GM19468 (cell line): ENCODE results near the gene CNNM4.

ENCODE experiments used
- ATAC-seq: cut with Tn5 transposase; IDR thresholded peaks from one replicate; pipeline ENCODE4 v1.9.1; 2021; ENCODE audit warnings: mild to moderate bottlenecking, moderate library complexity, moderate number of reproducible peaks; ENCODE audit not compliant: unreplicated experiment; ENCODE audit errors: extremely low read depth

Gene CNNM4

DNA sequence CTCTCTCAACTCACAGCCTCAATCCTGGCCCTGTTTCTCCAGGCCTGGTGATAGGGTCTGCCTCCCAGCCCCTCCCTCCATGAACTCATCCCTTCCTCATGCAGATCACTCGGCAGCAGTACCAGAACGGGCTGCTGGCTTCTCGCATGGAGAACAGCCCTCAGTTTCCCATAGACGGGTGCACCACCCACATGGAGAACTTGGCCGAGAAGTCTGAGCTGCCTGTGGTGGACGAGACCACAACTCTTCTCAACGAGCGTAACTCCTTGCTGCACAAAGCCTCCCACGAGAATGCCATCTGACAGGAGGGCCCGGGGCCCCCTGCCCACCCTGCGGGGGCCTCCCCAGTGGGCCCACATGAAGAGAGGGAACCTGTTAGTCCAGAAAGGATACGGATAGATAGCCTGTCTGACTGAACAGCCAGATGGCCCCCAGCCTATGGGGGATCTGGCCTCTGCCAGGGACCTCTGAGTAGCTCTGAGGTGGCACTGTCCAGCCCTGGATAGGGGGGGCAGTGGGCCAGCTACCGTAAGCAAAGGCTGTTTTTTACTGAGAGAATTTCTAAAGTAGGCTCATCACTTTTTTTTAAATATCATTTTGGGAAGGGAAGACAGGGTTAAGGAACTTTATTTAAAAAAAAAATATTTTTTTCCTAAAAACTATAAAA lies 48.6 kb downstream of the CNNM4 start:
- no peak for ATAC-seq

DNA sequence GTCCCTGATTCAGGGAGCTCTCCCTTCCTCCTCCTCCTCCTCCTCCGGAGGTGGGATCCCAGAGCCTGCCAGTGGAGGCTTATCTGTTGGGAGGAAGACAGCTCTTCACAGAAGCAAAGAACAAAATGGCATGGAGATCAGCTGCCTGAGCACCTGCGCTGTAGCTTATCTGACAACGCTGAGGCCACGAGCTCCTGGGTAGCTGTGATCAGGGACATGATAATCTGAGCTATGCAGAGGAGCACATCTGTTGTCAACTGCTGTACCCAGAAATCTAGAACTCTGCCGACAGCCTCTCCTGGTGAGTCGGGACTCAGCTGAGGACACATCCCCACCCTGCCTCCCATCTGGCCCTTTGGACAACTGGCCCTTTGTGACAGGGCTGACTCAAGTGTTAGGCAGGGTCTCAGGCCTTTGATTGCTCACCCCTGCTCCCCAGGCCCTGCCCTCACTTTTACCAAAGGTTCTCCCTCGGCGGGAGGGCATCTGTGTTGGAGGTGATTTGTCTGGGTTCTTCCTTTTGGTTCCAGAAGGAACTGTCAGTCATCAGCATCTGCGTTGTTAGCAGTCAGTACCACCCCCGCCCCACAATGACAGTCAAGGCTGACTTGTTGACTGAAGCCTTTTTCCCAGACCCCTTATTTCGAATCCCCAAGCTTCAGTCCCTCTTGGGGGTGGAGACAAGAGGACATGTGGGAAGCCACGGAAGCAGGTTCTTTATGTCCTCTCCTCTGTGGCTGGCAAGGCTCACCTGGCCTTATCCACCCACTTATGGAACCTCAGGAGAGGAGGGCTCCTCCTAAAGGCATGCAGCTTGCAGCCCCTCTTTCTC lies 49.5 kb downstream of the CNNM4 start:
- ATAC-seq, result no peak

DNA sequence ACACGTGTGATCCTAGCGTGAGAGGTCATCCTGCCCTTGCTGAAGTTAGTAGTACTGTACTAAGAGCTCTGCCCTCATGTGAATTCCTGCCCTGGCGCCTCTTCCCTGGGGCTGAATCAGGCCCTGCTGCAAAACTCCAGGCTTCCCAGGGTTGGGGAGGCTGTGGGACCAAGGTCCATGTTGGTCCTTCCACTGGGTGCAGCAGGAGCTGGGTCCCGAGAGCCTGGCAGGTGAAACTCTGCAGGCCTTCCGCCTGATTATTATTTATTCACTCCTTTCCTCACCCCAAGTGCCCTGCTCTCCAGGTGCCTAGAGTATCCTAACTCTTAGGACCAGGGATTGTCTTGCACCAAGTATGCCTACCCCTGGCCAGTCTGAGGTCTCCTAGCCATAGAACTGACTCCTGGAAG lies 50.1 kb downstream of the CNNM4 start:
- no peak for ATAC-seq

DNA sequence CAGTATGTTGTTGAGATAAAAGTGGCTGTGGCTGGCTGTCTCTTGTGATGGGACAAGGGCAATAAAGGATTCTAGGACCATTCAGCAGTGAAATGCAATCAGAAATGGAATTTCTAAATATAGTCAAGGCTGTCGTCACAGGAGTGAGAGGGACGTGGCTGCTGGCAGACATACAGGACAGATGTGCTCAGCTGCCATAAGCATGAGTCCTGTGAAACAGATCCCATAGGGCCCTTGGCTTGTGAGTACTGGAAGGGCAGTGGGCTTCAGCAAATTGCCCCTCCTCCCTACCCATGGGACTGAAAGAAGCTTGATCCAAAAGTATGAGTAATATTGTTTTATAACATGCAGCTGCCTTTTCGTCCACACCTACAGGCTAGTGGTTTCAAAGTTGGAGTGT lies 51.2 kb downstream of the CNNM4 start:
- ATAC-seq, result no peak

DNA sequence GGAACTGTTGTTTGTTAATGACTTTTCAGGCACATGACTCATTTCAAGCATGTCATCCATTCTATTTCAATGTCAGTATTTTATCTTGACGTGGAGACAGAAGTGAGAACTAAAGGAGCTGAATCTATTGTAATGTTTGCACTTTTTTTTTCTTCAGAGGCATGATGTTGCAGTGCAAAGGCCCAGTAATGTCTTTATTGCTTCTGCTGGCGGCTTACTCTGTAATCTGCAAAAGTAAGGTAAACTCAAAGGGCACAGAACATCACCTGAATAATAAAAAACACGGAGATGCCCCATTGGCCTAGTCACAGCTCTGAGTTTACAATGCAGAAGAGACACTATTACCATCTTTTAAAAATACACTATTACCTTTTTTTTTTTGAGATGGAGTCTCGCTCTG lies 53.0 kb downstream of the CNNM4 start:
- ATAC-seq, result no peak

DNA sequence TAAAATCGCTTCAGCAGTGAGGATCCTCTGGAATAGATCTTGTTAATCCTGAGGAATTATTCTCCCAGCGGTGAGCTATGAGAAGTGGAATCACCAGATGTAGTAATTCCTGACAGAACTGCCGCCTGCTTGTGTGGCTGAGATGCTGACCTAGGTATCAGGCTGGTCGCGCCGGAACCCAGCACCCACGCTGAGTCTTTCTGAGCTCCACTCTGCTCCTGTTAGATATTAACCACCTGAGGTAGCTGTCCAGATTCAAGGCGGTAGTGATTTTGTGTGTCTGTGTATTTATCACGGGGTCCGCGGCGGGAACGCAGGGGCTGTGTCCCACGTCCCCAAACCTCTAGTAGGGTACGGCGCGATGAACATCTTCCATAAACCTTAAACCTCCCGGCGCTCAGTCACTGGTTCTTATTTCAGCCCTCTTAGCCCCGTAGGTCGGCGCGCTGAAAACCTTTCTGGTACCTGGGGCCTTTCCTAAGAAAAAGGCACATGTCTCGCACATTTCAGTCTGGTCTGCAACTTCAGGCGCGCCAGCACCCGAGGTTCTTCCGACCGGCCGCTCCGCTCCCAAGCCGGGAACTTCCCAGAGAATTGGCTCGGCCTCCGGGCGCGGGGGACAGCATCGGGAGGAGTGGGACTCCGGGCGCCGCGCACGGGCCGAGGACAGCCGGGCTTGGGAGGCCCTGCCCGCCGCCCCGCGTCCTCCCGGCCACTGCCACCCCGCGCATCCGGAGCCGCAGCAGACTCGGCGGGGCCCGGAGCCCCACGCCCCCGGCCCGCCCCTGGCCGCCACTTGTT lies 54.8 kb downstream of the CNNM4 start:
- ATAC-seq, result no peak

DNA sequence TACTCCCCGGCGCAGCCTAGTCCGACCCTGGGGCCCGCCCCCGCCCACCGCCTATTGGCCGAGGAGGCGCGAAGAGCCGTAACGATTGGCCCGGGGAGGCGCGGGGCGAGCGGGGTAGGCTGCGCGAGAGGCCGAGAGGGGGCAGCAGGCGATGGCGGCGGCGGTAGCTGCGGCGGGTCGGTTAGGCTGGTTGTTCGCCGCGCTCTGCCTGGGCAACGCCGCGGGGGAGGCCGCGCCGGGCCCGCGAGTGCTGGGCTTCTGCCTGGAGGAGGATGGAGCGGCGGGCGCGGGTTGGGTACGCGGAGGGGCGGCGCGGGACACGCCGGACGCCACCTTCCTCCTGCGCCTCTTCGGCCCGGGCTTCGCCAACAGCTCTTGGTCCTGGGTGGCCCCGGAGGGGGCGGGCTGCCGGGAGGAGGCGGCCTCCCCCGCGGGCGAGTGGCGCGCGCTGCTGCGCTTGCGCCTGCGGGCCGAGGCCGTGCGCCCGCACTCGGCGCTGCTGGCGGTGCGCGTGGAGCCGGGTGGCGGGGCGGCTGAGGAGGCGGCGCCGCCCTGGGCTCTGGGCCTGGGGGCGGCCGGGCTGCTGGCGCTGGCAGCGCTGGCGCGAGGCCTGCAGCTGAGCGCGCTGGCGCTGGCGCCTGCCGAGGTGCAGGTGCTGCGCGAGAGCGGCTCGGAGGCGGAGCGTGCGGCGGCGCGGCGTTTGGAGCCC lies 55.6 kb downstream of the CNNM4 start, which contains the start of gene CNNM3:
Gene CNNM3, plus strand, starts transcription at position 142 of the 709 bp plus-strand sequence. Its CDS starts 10 bp downstream, at position 152.
- peak; percentile 65 for ATAC-seq

DNA sequence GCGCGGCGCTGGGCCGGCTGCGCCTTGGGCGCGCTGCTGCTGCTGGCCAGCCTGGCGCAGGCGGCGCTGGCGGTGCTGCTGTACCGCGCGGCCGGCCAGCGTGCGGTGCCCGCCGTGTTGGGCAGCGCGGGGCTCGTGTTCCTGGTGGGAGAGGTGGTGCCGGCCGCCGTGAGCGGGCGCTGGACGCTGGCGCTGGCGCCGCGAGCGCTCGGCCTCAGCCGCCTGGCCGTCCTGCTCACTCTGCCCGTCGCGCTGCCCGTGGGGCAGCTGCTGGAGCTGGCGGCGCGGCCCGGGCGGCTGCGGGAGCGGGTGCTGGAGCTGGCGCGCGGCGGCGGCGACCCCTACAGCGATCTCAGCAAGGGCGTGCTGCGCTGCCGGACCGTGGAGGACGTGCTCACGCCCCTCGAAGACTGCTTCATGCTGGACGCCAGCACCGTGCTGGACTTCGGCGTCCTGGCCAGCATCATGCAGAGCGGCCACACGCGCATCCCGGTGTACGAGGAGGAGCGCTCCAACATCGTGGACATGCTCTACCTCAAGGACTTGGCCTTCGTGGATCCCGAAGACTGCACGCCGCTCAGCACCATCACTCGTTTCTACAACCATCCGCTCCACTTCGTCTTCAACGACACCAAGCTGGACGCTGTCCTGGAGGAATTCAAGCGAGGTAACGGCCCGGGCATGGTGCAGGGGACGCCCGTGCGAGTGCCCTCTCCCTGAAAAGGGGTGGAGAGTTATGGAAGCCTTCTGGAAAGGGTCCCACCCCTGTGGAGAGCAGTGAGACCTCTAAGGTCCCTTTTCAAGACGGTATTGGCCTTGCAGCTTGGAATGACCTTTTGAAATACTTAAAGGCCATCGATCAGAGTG lies 56.4 kb downstream of the CNNM4 start:
- peak; percentile 0 for ATAC-seq

DNA sequence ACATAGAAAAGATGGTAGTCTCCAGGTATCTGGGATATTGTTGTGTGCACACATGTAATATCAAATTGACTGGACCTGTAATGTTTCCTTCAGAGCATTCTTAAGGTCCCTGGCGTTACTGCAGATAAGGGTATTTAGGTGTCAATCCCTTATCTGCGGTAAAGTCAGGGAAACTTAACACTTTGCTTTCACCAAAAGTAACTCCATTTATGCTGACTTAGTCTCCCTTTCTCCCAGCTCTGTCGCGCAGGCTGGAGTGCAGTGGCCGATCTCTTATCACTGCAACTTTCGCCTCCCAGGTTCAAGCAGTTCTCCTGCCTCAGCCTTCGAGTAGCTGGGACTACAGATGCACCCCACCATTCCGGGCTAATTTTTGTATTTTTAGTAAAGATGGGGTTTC lies 57.2 kb downstream of the CNNM4 start:
- ATAC-seq, result no peak

DNA sequence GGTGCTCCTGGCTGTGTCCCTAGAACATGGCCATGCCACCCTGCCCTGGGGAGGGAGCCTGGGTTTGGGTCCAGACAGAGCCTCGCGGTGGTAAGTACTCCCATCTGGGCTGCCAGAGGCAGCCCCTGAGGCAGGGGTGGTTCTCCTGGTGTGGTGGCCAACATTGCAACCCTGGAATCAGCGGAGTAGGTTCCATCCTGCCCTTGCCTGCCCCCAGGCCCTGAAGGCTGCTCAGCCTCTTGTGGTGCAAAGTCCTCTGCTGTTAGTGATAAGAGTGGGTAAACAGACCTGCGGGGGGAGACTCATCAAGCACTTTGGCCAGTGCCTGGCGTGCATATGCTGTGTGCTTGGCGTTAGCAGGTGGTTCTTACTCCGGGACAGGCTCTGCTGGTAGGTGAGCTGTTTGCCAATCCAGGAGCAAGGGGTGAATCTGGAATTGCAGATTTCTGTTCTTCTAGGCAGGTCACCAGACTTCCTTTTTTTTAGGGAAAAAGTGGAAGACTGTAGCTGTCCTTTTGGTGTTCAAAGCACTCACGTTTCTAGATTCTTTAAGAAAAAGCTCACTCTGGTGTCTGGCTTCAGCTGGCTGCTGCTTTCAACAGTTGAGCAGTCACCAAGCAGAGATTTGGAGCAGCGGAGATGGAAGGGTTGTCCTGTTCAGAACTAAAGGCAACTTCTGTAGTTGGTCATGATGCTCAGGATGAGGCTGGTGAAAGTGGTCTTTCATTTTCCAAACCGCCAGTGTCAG lies 58.6 kb downstream of the CNNM4 start:
- no peak for ATAC-seq

DNA sequence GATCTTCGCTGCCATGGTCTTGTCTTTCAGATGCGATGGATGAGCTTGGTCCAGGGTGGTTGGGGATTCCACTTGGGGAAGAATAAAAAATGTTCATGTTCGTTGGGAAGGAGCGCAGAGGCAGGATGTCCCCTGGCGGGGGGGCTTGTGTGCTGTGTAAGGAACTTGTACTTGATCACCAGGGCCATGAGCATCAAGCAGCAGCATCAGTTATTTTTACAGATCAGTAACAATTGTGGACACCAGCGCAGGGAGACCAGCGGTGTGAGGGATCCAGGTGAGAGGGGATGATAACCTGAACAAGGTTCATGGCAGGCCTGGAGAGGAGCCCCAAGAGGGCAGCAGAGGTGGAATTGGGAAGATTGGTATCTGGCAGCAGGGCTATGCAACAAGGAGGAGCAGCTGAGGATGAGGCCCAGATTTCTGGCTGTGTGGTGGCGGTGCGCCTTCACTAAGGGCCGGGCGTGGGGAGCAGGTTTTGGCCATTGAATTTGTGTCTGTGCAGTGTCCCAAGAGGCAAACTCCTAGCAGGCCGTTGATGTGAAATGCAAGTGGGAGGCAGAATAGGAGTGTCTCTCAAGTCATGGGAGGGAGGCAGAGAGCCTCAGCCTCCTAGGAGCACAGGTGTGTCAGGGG lies 59.3 kb downstream of the CNNM4 start:
- no peak for ATAC-seq

DNA sequence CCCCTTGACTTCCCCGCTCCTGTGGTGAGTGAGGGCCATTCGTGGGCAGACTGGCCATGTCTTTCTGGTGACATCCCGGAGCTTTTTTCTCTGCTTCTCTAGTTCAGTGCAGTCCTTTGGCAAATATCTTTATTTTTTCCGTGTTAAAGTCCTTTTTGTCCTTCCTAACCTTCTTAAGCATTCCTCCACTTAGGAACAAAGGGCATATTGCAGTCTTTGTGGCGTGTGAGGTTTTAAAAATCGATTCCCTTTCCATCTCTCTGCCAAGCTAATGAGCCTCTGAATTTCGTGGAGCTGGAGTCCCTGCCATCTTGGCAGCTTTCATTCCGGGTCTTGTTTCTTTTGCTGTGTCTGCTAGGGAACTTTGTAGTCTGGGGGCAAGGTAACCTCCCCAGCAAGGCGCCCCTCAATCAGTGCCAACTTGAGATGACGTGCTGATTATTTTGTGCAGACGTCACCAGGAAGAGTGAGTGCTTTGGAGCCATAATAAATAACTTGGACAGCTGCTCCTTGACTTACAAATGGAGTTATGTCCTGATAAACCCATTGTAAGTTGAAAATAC lies 60.5 kb downstream of the CNNM4 start:
- ATAC-seq, result no peak

DNA sequence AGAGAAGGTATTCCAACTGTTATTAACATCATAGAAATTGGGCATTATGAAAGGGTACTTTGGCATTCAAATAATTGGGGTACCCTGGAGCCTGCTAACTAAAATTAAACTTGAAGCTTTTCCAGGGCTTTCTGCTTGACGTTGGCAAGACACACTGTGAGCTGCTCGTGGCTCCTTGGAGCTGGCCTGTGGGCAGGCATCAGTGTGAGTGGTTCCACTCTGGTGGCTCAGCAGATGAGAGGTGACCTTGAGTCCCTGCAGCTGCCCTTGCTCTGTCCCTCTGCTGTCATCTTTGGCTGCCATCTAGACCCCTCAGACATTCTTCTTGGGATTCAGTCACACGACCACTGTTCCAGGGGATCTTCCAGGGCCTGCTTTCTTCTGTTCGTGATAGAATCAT lies 62.1 kb downstream of the CNNM4 start:
- no peak for ATAC-seq

DNA sequence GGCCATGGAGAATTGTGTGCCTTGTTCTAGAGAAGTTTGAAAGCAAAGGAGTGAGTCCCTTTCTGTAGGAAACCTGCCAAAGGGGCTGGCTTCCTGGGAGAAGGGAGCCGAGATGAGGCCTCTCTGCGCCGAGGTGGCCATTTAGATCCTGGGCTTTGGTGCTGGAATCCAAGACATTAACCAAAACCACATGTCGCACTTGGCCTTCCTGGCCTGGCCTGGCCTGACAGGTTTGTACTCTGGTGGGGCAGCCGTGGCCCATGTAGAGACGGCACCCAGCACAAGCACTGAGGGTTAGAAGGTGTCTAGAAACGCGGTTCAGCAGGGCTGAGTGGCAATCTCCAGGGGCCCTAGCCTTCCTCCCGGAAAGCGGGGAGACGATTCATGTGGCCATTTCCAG lies 62.5 kb downstream of the CNNM4 start:
- ATAC-seq, result no peak

DNA sequence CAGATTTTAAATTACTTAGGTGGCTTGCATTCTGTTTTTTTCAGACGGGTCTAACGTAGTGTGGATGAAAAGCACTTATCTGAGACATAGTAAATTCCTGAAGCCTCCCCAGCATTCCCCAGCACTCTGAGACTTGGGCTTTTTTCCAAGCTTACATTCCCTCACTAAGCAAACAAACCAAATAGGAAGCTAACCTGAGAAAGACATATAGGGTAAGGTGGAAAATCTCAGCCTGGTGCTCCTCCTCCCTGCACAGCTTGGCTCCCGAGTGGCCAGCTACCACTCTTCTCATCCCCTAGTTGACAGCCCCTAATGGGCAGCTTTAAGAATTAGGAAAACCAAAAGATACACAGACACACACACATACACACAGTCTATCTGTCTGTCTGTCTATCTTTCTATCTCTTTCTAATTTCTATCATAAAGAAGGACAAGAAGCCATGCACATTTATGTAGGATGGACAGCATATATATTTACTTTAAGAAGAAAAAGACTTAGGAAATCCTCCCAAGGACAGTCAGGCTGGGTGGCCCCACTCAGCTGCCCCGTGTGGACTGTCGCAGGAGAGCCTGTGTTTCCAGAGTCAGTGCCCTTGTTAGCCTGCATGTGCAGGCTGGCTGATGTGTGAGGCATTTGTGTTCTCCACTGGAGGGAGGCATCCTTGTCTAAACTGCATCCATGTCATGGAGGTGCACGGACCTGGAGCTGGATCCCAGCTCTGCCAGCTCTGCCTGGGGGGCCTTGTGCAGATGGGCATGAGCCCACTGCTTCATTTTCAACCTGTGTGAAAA lies 63.6 kb downstream of the CNNM4 start:
- no peak for ATAC-seq

DNA sequence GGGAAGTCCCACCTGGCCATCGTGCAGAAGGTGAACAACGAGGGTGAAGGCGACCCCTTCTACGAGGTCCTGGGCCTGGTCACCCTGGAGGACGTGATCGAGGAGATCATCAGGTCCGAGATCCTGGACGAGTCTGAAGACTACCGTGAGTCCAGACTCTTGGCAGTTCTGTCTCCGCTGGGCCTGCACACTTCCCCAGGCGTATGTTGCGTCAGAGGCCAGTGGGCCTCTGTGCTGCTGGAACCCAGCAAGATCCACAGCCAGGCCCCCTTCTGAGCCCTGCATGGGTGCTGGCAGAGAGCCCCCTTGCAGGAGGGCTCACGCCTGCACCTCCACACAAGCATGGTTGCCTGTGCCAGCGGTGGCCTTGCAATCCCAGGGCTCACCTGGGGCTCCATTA lies 64.4 kb downstream of the CNNM4 start:
- no peak for ATAC-seq
